ENCODE measurements around the gene MGAT3. TPM values are rescaled to one million over a fixed set of nuclear protein-coding genes. Genes with fewer than 3 reads are reported as not detected.

The MGAT3 gene
- total and polyA plus RNA-seq, 9 of the 15 experiments (the other 6 are each of a cell fraction or from before 2014, with no cell fraction given) = 0.10 to 11.5 (median 4.6) TPM

- no peak for TF ChIP-seq E2F1 (CRISPR knock-in tag; IDR thresholded peaks at IDR 0.05)
- TF ChIP-seq NR2C2 (CRISPR knock-in tag; IDR thresholded peaks at IDR 0.05) = no peak
- TF ChIP-seq NR2C2 (tag; IDR thresholded peaks at IDR 0.05) = peak; percentile 75
- no peak for TF ChIP-seq CBX8 (IDR thresholded peaks at IDR 0.05; ENCODE audit: borderline replicate concordance, extremely low read depth, low read depth, low read length, poor library complexity, severe bottlenecking)
- TF ChIP-seq NFIC (IDR thresholded peaks at IDR 0.05) = peak; percentile 52
- TF ChIP-seq CBFA2T2 (conservative IDR thresholded peaks at IDR 0.05) = peak; percentile 83
- no peak for TF ChIP-seq NFE2L1 (tag; IDR thresholded peaks at IDR 0.05; ENCODE audit: borderline replicate concordance, low read depth)
- no peak for TF ChIP-seq CREBBP (IDR thresholded peaks at IDR 0.05; ENCODE audit: low read depth, low read length)
- TF ChIP-seq TAF1 (IDR thresholded peaks at IDR 0.05; ENCODE audit: control insufficient read depth, extremely low read depth, insufficient read depth, low read length, severe bottlenecking) = no peak
- no peak for TF ChIP-seq ZBTB26 (CRISPR knock-in tag; IDR thresholded peaks at IDR 0.05)
- peak; percentile 87; the same call in 1 of the 2 replicates for TF ChIP-seq HDAC2 (IDR thresholded peaks at IDR 0.05)
- no peak for TF ChIP-seq POLR2AphosphoS2 (IDR thresholded peaks at IDR 0.05; ENCODE audit: low read length)
- TF ChIP-seq SMAD4 (CRISPR knock-in tag; conservative IDR thresholded peaks at IDR 0.05) = peak; percentile 59
- no peak for TF ChIP-seq KLF10 (CRISPR knock-in tag; IDR thresholded peaks at IDR 0.05)
- no peak for TF ChIP-seq ZNF766 (CRISPR knock-in tag; conservative IDR thresholded peaks at IDR 0.05)
- 0 out of 2 replicates have a peak, but pooled peaks have one; percentile 29 for TF ChIP-seq POLR2AphosphoS5 (IDR thresholded peaks at IDR 0.05; ENCODE audit: control insufficient read depth, insufficient read depth, low read depth, low read length)
- TF ChIP-seq ZNF408 (CRISPR knock-in tag; IDR thresholded peaks at IDR 0.05; ENCODE audit: low read depth) = no peak
- no peak for TF ChIP-seq CHD2 (IDR thresholded peaks at IDR 0.05; ENCODE audit: low read depth, low read length)
- no peak for TF ChIP-seq MEF2A (IDR thresholded peaks at IDR 0.05; ENCODE audit: control insufficient read depth, low read depth, low read length)
- TF ChIP-seq TCFL5 (CRISPR knock-in tag; conservative IDR thresholded peaks at IDR 0.05) = no peak
- TF ChIP-seq ARID3B (CRISPR knock-in tag; IDR thresholded peaks at IDR 0.05; ENCODE audit: borderline replicate concordance) = no peak
- TF ChIP-seq IFI16 (CRISPR knock-in tag; IDR thresholded peaks at IDR 0.05) = no peak
- no peak for TF ChIP-seq ZNF143 (CRISPR knock-in tag; IDR thresholded peaks at IDR 0.05)
- TF ChIP-seq ZNF140 (CRISPR knock-in tag; IDR thresholded peaks at IDR 0.05) = no peak
- no peak for TF ChIP-seq NR0B1 (IDR thresholded peaks at IDR 0.05; ENCODE audit: partially characterized antibody)
Observed at GRCh38 chr22:39422721-39423120, 34.1 kb upstream of the MGAT3 start (continued).
